Inflammatory macrophage (primary cell): Measurements from ENCODE around the gene SERPINA5.

Experiments
- DNase-seq, 2 donors: peaks; one replicate each; pipeline ENCODE4 v3.0.0-alpha.2; 2020 to 2022
- total RNA-seq, 18 experiments: gene quantifications; one replicate each; lab custom pipeline; 2026; ENCODE audit warnings: mixed read lengths in 6 of 18, inconsistent platforms in 2 of 18; lab: John Stamatoyannopoulos, UW

The SERPINA5 gene, protein sequence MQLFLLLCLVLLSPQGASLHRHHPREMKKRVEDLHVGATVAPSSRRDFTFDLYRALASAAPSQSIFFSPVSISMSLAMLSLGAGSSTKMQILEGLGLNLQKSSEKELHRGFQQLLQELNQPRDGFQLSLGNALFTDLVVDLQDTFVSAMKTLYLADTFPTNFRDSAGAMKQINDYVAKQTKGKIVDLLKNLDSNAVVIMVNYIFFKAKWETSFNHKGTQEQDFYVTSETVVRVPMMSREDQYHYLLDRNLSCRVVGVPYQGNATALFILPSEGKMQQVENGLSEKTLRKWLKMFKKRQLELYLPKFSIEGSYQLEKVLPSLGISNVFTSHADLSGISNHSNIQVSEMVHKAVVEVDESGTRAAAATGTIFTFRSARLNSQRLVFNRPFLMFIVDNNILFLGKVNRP
- 0 to 0.09 (median 0) reads per million in 18 experiments for total RNA-seq

GRCh38 chr14:94581127-94581999, at the start of gene SERPINA5:
SERPINA5 (plus strand) TSS chr14:94581426; CDS start chr14:94587363, 5,937 bp downstream.
- no peak for DNase-seq

DNA sequence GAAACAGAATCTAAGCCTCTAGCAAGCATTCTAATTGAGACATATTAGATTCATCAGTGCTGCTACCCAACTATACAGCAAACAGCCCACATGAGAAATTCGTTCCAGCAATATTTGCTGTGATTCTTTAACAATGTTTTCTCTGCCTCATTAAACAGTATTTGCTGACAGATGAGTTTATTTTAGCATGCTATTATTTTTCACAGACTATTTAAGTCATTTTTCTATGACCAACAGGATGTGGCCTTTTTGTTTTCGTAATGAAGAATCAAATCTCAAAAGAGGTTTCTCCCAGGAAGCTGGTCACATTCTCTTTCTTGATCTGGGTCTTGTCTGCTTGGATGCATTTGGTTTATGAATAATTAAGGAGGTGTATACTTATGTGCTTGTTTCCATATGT, 48.8 kb upstream of the SERPINA5 start:
- no peak for DNase-seq

- no peak for DNase-seq
Measured at GRCh38 chr14:94535506-94535905, 45.7 kb upstream of the SERPINA5 start.

GRCh38 chr14:94536836-94537235, 44.4 kb upstream of the SERPINA5 start:
- peak in 1 of 2 donors; percentile 6 for DNase-seq

- DNase-seq, result no peak
Measured at GRCh38 chr14:94538070-94538740, 43.0 kb upstream of the SERPINA5 start.

DNA sequence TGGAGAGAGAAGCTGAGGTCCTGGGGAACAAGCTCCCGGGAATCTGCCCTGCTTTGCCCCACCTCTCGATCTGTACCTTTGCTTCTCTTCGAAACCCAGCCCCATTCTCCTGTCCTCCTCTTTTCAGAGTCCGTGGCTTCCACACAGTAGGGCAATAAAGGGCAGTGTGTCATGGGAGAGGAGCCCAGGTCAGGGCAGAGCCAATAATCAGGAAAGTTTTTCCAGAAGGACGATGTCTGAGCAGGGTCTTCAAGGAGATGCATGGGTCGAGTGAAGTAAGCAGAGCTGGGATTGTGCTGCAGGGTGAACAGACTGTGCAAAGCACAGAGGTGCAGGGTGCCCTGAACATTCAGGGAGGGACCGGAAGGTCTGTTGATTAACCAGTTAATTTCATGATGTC, 42.0 kb upstream of the SERPINA5 start:
- DNase-seq, result no peak

DNA sequence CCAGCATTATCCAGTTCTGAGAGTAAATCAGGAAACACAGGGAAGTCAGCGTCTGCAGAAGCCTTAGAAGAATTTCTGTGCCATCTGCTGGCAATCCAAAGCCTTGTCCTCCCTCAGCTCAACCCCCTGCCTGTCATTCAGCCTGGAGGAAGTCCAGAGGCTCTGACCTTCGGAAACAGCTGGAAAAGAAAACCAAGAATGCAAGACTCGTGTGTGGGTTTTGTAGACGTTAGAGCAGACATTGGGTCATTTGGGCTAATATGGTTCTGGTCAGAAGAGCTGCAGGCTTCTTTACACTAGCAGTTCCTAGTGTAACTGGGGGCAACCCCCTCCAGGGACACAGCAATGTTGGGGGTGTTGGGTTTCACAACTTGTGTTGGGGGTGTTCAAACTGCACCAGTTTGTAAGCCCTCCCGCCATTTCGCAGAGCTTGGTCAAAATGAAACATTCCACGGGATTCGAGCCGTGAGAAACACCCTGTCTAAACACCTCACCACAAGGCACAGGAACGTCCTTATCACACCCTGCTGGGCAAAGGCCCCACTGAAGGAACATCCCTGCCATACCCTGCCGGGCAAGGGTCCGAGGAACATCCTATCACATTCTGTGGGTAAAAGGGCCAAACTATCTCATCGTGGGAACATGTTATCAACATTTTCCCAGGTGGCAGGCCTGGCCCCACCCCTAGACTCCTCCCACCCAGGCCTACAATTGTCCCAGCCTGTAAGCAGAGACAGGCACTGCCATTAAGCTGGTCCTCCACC, 41.0 kb upstream of the SERPINA5 start:
- no peak for DNase-seq

DNA sequence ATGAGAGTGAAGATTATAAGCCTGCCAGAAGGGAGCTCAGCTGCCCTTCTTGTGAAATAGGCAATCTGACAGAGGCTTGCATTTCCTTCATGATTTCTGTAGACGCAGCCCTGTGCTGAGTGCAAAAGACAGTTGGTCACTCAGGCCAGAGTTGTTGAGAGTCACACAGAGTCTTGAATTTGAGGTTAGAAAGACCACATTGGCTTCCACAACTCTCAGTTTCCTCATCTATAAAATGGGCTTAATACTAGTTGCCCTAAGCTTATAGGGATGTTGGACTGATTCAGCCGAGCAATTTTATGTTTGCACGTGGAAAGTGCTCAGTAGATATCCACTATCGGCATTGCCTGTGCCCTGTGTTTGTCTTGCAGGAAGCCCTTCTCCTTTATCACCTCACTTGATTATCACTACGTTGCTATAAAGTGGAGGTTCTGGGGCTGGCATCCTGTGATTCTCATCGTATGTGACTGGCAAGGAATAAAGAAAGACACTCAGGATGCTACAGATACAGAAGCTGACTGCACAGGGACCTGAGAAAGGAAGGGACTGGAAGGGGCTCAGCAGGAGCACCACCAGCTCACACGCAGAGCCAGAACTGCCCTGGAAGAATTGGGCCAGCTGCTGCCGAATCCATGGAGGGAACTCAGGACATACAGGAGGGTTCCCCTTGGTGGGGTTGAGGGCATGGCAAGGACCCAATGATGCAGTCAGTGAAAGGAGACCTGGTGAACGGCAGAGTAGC, 39.8 kb upstream of the SERPINA5 start:
- no peak for DNase-seq

- no peak for DNase-seq
Measured at GRCh38 chr14:94542111-94542810, 39.0 kb upstream of the SERPINA5 start.

GRCh38 chr14:94542811-94543440, 38.3 kb upstream of the SERPINA5 start:
- DNase-seq, result no peak

DNA sequence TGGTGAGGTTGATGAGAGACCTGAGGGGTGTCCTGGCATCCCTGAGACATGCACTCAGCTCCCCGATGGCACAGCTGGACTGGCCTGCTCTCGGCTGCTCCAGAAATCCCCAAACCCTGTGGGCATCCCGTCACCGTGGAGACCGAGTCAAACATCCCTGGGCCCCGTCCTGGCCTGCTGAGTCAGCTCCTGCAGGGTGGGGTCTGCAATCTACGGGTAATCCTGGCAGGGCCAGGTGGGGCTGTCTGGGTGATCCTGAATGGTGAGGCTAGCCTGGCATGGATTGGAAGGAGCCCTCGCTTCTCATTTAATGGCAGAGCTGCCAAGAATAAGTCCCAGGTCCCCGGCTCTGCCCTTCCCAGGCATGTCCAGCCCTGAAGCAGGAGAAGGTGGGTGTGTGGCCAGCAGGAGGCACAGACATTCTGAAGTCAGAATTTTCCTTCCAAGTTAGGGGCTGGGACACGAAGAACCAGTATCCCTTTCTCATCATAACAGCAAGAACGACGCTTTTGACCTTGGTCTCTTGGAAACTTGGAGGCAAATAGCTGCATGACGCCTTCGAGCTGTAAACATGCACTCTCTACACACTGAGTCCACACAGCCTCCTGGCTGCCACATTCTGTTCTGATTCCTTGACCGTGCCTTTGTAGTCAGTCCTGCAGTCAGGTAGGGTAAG, 37.6 kb upstream of the SERPINA5 start:
- no peak for DNase-seq

GRCh38 chr14:94544726-94545125, 36.5 kb upstream of the SERPINA5 start:
- DNase-seq, result no peak

DNA sequence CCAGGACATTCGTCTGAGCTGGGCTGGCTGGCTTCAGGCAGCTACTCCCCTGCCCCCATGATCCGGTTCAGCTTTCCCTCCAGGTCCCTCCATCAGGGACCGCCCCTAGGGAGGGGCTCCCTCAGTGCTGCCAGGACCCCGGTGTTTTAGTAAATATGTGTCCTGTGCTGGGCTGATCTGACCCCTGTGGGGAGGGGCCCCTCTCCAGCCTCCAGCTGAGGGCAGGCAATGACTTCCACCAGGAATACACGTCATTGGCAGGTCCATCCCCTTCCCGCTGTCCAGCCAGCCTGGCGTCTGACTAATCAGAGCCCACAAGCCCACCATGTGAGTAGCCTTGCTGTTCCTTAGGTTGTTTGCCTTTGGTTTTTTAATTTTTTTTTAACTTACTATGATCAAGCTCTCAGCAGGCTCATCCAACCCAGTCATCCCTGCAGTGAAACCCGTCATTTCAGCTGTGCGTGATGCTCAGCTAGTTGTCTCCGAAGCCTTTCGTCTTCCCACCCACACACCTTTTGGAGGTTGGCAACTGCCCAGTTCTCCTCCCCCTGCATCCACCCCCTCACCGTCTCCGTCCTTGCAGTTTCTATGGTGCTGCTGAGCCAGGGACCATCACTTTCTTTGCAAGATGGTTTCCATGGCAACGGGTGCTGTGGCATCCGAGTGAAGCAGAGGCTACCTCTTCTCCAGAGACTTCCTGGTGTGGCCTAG, 35.9 kb upstream of the SERPINA5 start:
- no peak for DNase-seq

DNA sequence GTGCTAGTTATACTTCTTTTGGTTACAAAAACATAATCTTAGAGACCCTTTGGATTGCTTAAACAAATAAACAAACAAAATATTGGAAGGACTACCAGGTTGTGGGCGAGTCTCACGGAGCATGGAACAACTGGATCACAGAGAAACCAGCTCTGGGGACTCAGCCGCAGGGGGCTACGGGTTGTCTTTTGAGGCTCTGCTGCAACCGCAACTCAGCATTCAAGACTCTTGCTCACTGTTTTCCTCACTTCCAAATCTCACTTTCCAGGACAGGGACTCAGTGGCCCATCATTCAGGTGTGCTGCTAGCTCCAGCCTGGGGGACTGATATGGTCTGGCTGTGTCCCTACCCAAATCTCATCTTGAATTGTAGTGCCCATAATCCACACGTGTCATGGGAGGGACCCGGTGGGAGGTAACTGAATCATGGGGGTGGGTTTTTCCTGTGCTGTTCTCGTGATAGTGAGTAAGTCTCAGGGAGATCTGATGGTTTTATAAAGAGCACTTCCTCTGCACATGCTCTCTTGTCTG, 34.0 kb upstream of the SERPINA5 start:
- DNase-seq, result no peak

DNA sequence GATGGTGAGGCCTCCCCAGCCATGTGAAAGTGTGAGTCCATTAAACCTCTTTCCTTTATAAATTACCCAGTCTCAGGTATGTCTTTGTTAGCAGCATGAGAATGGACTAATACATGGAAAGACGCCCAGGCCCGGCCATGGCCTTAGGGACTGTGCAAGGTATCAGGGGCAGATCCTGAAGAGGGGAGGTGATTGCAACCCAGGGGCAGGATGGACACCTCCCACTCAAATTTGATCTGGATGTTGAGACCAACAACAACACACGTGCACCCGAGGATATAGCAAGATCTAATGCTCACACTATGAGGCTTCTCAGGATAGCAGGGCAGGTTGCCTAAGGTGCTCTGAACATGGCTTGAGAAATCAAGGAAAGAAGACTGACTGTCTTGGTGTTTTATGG, 33.5 kb upstream of the SERPINA5 start:
- no peak for DNase-seq

DNA sequence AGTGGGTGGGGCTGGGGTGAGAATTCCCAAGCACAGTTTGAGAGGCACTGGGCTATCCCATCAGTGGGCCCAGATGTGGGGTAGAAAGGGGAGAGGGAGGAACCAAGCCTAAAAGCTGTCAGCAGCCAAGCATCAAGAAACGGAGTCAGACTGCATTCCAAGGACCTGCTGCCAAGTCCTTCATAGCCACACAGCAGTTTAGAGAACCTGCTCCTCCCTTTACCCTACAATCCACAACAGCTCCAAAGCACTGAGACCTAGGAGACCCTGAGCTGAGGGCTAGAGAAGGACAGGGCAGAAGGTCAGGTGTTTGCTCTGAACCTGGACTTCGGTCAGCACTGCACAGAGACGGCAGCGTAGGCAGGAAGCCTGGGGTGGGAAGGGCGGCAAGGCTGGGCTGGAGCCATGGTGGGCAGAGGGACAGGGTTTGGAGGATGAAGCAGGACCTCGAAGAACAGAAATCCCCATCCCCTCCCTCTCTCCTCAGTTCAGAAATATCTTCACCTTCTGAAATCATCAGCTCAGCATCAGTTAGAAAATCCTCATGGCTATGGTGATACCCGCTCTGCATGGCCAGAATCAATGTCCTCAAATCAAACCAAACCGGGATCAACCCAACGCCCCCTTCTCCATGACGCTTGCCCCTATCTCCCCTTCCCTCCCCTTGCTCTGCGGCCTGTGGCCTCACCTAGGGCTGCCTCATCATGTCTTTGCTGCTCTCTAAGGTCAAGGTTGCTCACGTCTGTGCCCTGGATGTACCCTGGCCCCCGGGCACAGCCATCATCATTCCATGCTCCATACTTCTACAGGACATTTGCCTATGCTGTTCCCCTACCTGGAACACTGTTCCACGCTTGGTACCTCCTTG, 32.9 kb upstream of the SERPINA5 start:
- no peak for DNase-seq
